GM18868 (cell line): Measurements from ENCODE around the gene BACH2.
"Not testable (repeated sequence)": the region's sequence is repeated elsewhere in the genome, so short reads cannot be mapped to it uniquely, and the experiment has no call there.

Experiments used
- ATAC-seq: cut with Tn5 transposase; IDR thresholded peaks from one replicate; pipeline ENCODE4 v1.9.1; 2021; ENCODE audit warnings: mild to moderate bottlenecking, moderate library complexity; ENCODE audit not compliant: unreplicated experiment

Gene BACH2

GRCh38 chr6:90078513-90079289 lies 217.9 kb downstream of the BACH2 start:
- ATAC-seq: no peak

- no peak for ATAC-seq
Measured at GRCh38 chr6:90076511-90077415, 219.9 kb downstream of the BACH2 start.

GRCh38 chr6:90074161-90074850 lies 222.3 kb downstream of the BACH2 start:
- ATAC-seq: no peak

GRCh38 chr6:90072935-90073464 lies 223.6 kb downstream of the BACH2 start:
- ATAC-seq: no peak

GRCh38 chr6:90072501-90072900 lies 224.1 kb downstream of the BACH2 start:
- no peak for ATAC-seq

GRCh38 chr6:90068703-90069523 lies 227.7 kb downstream of the BACH2 start:
- ATAC-seq: no peak

GRCh38 chr6:90068264-90068663 lies 228.4 kb downstream of the BACH2 start:
- no peak for ATAC-seq

- no peak for ATAC-seq
Measured at GRCh38 chr6:90066697-90067096, 229.9 kb downstream of the BACH2 start.

GRCh38 chr6:90065173-90065572 lies 231.5 kb downstream of the BACH2 start:
- ATAC-seq: no peak

- ATAC-seq: no peak
Measured at GRCh38 chr6:90062667-90063066, 234.0 kb downstream of the BACH2 start.

GRCh38 chr6:90062051-90062450 lies 234.6 kb downstream of the BACH2 start:
- no peak for ATAC-seq

GRCh38 chr6:90059178-90059577 lies 237.5 kb downstream of the BACH2 start:
- ATAC-seq: not testable (repeated sequence)

GRCh38 chr6:90055924-90056323 lies 240.7 kb downstream of the BACH2 start:
- not testable (repeated sequence) for ATAC-seq

GRCh38 chr6:90054193-90054592 lies 242.4 kb downstream of the BACH2 start:
- ATAC-seq: not testable (repeated sequence)

- ATAC-seq: no peak
Measured at GRCh38 chr6:90053614-90054013, 243.0 kb downstream of the BACH2 start.

GRCh38 chr6:90049295-90049694 lies 247.3 kb downstream of the BACH2 start:
- ATAC-seq: no peak

- ATAC-seq: no peak
Measured at GRCh38 chr6:90048206-90048967, 248.3 kb downstream of the BACH2 start.

GRCh38 chr6:90045535-90045934 lies 251.1 kb downstream of the BACH2 start:
- no peak for ATAC-seq

- ATAC-seq: no peak
Measured at GRCh38 chr6:90044833-90045381, 251.7 kb downstream of the BACH2 start.
